G401 (cell line): ENCODE results near the gene GALNT9. TPM values are rescaled to one million over a fixed set of nuclear protein-coding genes. Genes with fewer than 3 reads are reported as not detected.
A peak's percentile ranks its signal among the peaks of the same experiment; 100 is the strongest.

Experiments used
- DNase-seq: peaks from one replicate; pipeline ENCODE4 v3.0.0-alpha.2; 2015; ENCODE audit warnings: low spot score
- in situ Hi-C: cut with HindIII; loops from 2 replicates; pipeline ENCODE4 v1.10.0; 2016; ENCODE audit warnings: low sequenced_read_pairs, mixed read lengths
- total RNA-seq: library from RNA; depleted of rRNA; stranded (reverse); fragments of >200 nt; shearing (Covaris generic); gene quantifications from 2 replicates; pipeline ENCODE4 v1.2.3, GENCODE V29; 2014

GALNT9 gene
- total RNA-seq, 1 experiment from 2014 or later, result 0.10 TPM

DNA sequence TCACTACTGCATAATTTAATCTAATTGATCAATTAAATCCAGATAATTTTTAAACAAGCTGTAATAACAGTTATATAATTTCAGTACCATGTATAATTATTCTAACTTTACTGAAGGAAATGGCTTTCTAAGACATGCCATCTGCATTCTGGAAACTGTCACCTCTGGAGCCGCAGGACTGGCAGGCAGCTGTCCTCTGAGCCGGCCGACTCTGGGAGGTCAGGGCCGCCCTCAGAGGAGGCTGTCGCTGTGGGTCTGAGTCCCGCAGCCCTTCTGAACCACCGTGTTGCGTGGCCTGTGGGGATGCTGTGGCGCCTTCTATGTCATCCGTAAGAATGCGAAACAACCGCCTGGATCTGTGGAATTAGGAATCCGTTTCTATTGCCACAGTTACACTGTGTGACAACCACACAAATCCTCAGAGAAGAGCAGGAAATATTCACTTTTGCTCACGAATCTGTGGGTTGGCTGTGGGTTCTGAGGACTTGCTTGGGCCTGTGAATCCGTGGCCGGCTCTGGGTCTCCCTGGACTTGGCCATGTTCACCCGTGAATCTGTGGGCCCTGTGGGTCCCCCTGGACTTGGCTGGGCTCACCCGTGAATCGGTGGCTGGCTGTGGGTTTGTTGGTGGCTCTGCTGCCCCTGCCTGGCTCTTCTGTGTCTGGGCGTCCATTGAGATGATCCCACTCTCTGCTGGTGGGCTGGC is 17.2 kb upstream of the GALNT9 start:
- DNase-seq, result no peak
- in situ Hi-C loops, result no loop called here

GRCh38 chr12:132345561-132346200 is 16.3 kb upstream of the GALNT9 start:
- in situ Hi-C loops, result no loop called here
- DNase-seq, result no peak

DNA sequence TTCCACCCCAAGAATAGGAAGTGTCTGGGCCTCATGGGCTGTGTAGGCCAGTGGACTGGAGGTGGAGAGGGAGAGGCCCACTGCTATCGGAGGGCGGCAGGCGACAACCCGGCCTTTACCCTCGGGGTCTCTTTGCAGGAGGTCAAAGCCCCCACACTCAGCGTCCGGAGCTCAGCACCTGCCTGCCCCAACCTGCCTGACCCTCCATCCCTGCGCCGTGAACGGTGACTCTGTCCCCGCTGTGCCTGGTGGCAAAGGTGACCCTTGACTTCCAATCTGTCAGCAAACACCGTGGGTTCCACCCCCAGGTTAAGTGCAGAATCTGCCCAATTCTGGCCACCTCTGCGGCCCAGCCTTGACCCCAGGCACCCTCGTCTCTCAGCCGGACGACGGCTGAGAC is 15.7 kb upstream of the GALNT9 start:
- in situ Hi-C loops, result no loop called here
- no peak for DNase-seq

- no peak for DNase-seq
Observed at GRCh38 chr12:132344601-132345000, 15.2 kb upstream of the GALNT9 start.

GRCh38 chr12:132344181-132344580 is 14.8 kb upstream of the GALNT9 start:
- DNase-seq, result no peak
- in situ Hi-C loops, result no loop called here

More at GRCh38 chr12:132344601-132345000, 15.2 kb upstream of the GALNT9 start:
- in situ Hi-C loops, result no loop called here

DNA sequence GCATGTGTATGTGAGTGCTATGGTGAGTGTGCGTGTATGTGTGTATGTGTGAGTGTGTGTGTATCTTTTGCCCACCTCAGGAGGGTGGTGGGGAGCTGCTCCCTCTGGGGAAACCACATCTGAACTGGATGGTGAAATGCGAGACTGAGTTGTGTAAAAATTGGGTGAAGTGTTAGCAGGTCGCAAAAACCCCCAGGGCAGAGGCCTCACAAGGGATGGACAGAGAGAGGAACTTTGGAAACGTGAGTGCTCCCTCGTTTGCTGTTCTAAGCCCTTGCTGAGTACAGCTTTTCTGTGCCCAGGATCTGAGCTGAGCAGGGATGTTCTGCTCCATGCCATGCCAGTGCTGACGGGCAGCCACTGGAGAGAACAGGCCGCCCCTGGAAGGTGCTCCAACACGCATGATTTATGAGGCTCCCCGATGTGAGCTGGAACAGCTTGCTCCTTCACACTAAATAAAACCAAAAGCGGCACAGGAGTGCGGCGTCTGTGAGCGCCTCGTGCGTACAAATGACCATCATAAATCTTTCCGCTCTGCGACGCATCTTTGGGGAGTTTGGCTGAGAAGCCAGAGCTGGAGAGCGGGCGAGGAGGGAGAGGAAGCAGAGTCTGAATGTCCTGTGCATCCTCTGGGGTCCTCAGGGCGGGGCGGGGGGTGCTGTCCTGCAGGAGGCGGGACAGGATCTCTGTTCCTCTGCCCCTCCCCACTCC is 14.1 kb upstream of the GALNT9 start:
- no peak for DNase-seq

GRCh38 chr12:132342251-132343227 is 13.2 kb upstream of the GALNT9 start:
- in situ Hi-C loops, result no loop called here

More for the DNA sequence above, 14.1 kb upstream of the GALNT9 start:
- in situ Hi-C loops, result no loop called here

GRCh38 chr12:132341318-132342050 is 12.1 kb upstream of the GALNT9 start:
- in situ Hi-C loops, result no loop called here

More at GRCh38 chr12:132342251-132343227, 13.2 kb upstream of the GALNT9 start:
- DNase-seq, result no peak

GRCh38 chr12:132340266-132341035 is 11.1 kb upstream of the GALNT9 start:
- no peak for DNase-seq
- in situ Hi-C loops, result no loop called here

More at GRCh38 chr12:132341318-132342050, 12.1 kb upstream of the GALNT9 start:
- DNase-seq, result no peak

DNA sequence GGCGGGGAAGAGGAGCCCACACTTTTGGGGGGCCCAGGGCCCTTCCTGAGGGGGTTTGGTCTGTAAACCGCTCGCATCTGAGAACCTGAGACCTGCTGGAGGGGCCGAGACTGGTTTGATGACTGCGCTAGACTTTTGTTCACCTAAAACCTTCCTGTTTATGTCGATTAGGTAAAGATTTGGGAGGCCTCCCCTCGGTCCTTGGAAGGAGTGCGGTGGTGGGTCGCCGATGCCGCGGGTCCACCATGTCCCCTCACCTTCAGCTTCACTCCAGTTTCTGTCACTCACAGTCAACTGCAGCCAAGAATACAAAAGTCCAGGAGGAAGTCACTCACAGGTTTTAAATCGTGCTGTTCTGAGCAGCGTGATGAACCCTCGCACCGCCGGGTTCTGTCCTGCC is 10.5 kb upstream of the GALNT9 start:
- in situ Hi-C loops, result no loop called here
- no peak for DNase-seq

DNA sequence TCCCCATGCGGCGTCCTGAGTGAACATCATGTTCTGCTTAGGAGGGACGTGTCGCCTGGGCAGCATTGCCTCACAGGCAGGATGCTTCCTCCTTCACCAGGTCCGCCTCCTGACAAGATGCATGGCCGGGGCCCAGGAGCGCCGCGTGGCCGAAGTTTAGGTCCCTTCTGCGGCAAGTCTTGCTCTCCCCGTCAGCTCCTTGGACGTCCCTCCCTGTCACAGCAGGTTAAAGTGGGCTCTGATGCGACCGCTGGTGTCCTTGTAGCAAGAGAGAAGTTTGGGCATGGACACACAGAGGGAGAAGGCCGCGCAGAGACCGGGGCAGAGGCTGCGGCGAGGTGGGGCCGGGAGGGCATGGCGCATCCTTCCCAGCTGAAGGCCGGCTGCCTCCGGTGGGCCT is 9.4 kb upstream of the GALNT9 start:
- no peak for DNase-seq
- in situ Hi-C loops, result no loop called here

- in situ Hi-C loops, result no loop called here
- DNase-seq, result no peak
Observed at GRCh38 chr12:132338311-132338710, 8.9 kb upstream of the GALNT9 start.

DNA sequence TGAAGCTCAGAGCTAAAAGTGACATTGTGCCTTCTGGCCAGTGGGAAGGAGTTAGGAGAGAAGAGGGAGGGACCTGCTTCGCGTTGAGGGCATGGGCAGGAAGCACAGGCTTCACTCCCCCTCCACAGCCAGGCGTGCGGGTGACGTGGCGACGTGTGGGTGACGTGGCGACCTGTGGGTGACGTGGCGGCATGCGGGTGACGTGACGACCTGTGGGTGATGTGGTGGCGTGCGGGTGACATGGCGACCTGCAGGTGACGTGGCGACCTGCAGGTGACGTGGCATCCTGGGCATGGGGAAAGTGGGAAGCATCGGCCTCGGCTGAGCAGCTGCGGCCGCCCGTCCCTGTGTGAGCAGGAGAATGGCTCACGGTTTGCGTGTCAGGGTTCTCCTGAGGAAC is 8.2 kb upstream of the GALNT9 start:
- in situ Hi-C loops, result no loop called here
- DNase-seq, result no peak

GRCh38 chr12:132336451-132337413 is 7.3 kb upstream of the GALNT9 start:
- DNase-seq, result peak; percentile 90
- in situ Hi-C loops, result no loop called here

DNA sequence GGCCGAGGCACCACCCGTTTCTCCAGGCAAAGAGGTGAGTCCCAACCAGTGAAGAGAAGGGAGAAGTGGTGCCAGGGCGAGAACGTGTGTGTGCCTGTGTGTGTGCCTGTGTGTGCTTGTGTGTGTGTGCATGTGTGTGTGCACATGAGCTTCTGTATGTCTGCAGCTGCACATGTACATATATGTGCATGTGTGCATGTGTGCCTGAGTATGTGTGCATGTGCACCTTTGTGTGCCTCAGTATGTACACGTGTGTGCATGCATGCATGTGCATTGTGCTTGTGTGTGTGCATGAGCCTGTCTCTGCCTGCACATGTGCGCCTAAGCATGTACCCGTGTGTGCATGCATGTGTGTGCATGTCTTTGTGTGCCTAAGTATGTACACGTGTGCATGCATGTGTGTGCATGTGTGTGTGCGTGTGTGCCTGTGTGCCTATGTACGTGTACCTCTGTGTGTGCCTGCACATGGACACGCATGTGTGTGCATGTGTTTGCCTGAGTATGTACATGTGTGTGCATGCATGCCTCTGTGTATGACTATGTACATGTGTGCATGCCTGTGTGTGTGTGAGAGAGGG is 5.9 kb upstream of the GALNT9 start:
- DNase-seq, result no peak
- in situ Hi-C loops, result no loop called here

DNA sequence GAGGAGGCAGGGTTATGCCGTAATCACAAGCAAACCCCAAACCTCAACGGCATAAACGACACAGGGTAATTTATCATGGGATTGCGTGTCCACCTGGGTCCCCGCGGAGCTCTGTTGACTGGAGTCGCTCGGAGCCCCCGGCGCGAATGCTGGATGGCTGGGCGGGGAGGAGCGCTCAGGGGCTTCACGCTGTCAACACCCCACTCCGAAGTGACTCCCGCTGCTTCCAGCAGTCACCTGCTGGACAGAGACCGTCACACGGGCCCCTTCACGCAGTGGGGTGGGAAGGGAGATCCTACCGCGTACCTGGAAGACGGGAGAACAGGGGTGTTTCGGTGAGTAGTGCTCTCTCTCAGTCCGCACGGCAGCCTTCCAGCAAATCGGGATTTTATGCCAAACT is 4.4 kb upstream of the GALNT9 start:
- no peak for DNase-seq
- in situ Hi-C loops, result no loop called here
